Neural cell (in vitro differentiated cells): ENCODE results near the gene ATP13A2. TPM values are rescaled to one million over a fixed set of nuclear protein-coding genes. Genes with fewer than 3 reads are reported as not detected.

Experiments used
- H2AFZ ChIP-seq: fragments of 200-600, 300-800 bp; sonication (generic), shearing (Covaris generic); 2 replicates; pipeline ENCODE4 v1.6.0; 2014; ENCODE audit warnings: low read depth, mild to moderate bottlenecking, antibody characterized with exemption, low read length, moderate library complexity
- H3F3A ChIP-seq: fragments of 200-600 bp; shearing (Covaris generic); 2 replicates; pipeline ENCODE4 v1.6.1; 2016; ENCODE audit warnings: mild to moderate bottlenecking, moderate library complexity, mixed read lengths, antibody characterized with exemption, low read length; ENCODE audit not compliant: insufficient read depth, poor library complexity, severe bottlenecking
- H3K27ac ChIP-seq: fragments of 200-600, 300-800 bp; sonication (generic), shearing (Covaris generic); 2 replicates; pipeline ENCODE4 v1.5.1; 2014; ENCODE audit warnings: mild to moderate bottlenecking, low read length, moderate library complexity
- H3K27me3 ChIP-seq: fragments of 300-800, 200-600 bp; sonication (generic), shearing (Covaris generic); 2 replicates; pipeline ENCODE4 v1.6.0; 2014; ENCODE audit warnings: mild to moderate bottlenecking, low read depth, low read length, moderate library complexity; ENCODE audit not compliant: insufficient read depth
- H3K36me3 ChIP-seq: fragments of 300-800, 200-600 bp; sonication (generic), shearing (Covaris generic); 2 replicates; pipeline ENCODE4 v1.5.1; 2014; ENCODE audit warnings: mild to moderate bottlenecking, antibody characterized with exemption, low read length, moderate library complexity; ENCODE audit not compliant: insufficient read depth
- H3K4me2 ChIP-seq: fragments of 300-800, 200-600 bp; sonication (generic), shearing (Covaris generic); 2 replicates; pipeline ENCODE4 v1.6.0; 2014; ENCODE audit warnings: mild to moderate bottlenecking, low read length
- H3K4me3 ChIP-seq: fragments of 300-800, 200-600 bp; sonication (generic), shearing (Covaris generic); 2 replicates; pipeline ENCODE4 v1.5.1; 2014; ENCODE audit warnings: mild to moderate bottlenecking, low read length, moderate library complexity
- H3K79me2 ChIP-seq: fragments of 200-600 bp; shearing (Covaris generic); replicated peaks from 2 replicates; pipeline ENCODE4 v1.6.0; 2014; ENCODE audit warnings: mild to moderate bottlenecking, low read length, moderate library complexity; ENCODE audit not compliant: insufficient read depth
- H3K9ac ChIP-seq: fragments of 300-800, 200-600 bp; sonication (generic), shearing (Covaris generic); 2 replicates; pipeline ENCODE4 v1.6.1; 2016; ENCODE audit warnings: mild to moderate bottlenecking, low read length, mixed read lengths
- H3K9me2 ChIP-seq: fragments of 200-600 bp; shearing (Covaris generic); 2 replicates; pipeline ENCODE4 v1.6.1; 2016; ENCODE audit warnings: mild to moderate bottlenecking, low read length, mixed read lengths; ENCODE audit not compliant: insufficient read depth
- H3K9me3 ChIP-seq: fragments of 200-600, 300-800 bp; sonication (generic), shearing (Covaris generic); 2 replicates; pipeline ENCODE4 v1.6.1; 2016; ENCODE audit warnings: mild to moderate bottlenecking, mixed run types, low read length, moderate library complexity, mixed read lengths
- H4K20me1 ChIP-seq: fragments of 200-600 bp; shearing (Covaris generic); 2 replicates; pipeline ENCODE4 v1.6.1; 2016; ENCODE audit warnings: mild to moderate bottlenecking, mixed run types; ENCODE audit not compliant: insufficient read depth
- CTCF ChIP-seq: fragments of 450-650 bp; IDR thresholded peaks from 2 replicates; pipeline ENCODE4 v1.5.1; 2014; ENCODE audit warnings: antibody characterized with exemption, mild to moderate bottlenecking, moderate library complexity; ENCODE audit not compliant: poor library complexity, severe bottlenecking
- EP300 ChIP-seq: fragments of 450-650 bp; conservative IDR thresholded peaks from 2 replicates; pipeline ENCODE4 v1.6.1; 2014; ENCODE audit warnings: antibody characterized with exemption, mild to moderate bottlenecking, moderate library complexity; ENCODE audit not compliant: poor library complexity, severe bottlenecking
- EZH2 ChIP-seq: fragments of 200-600, 300-800 bp; shearing (Covaris generic), sonication (generic); IDR thresholded peaks from 2 replicates; pipeline ENCODE4 v1.6.1; 2014; ENCODE audit warnings: antibody characterized with exemption, low read length, borderline replicate concordance, mild to moderate bottlenecking; ENCODE audit not compliant: insufficient read depth, poor library complexity, severe bottlenecking
- MXI1 ChIP-seq: fragments of 450-650 bp; conservative IDR thresholded peaks from 2 replicates; pipeline ENCODE4 v1.6.1; 2014; ENCODE audit warnings: antibody characterized with exemption, mild to moderate bottlenecking; ENCODE audit not compliant: poor library complexity, severe bottlenecking
- POLR2AphosphoS5 ChIP-seq: IDR thresholded peaks from 2 replicates; pipeline ENCODE4 v1.6.1; 2012
- RAD21 ChIP-seq: fragments of 450-650 bp; conservative IDR thresholded peaks from 2 replicates; pipeline ENCODE4 v1.6.1; 2014; ENCODE audit warnings: antibody characterized with exemption, mild to moderate bottlenecking, moderate library complexity
- REST ChIP-seq: IDR thresholded peaks from 2 replicates; pipeline ENCODE4 v1.6.1; 2012; ENCODE audit warnings: borderline replicate concordance
- SMC3 ChIP-seq: fragments of 450-650 bp; conservative IDR thresholded peaks from 2 replicates; pipeline ENCODE4 v1.6.1; 2014; ENCODE audit warnings: antibody characterized with exemption, mild to moderate bottlenecking, moderate library complexity; ENCODE audit not compliant: poor library complexity
- TAF1 ChIP-seq: IDR thresholded peaks from 2 replicates; pipeline ENCODE4 v1.6.1; 2012; ENCODE audit warnings: low read depth
- polyA plus RNA-seq: library from polyadenylated mRNA; depleted of rRNA; stranded (reverse); fragments of >200 nt; gene quantifications from 2 replicates; pipeline ENCODE4 v1.2.3, GENCODE V29; 2014

Gene ATP13A2
- polyA plus RNA-seq, 1 donor from 2014 or later: 43.3 TPM

GRCh38 chr1:16972189-16972895, 39.4 kb downstream of the ATP13A2 start:
- no peak overlapping the region for H3K4me2 ChIP-seq
- H3K27me3 ChIP-seq: no peaks in the 10 kb centered on the region
- H3K79me2 ChIP-seq: no peaks in the 10 kb centered on the region
- no peaks in the 10 kb centered on the region for H3K9me2 ChIP-seq
- no peaks in the 10 kb centered on the region for H3F3A ChIP-seq
- H4K20me1 ChIP-seq: no peaks in the 10 kb centered on the region
- H3K4me3 ChIP-seq: no peak overlapping the region
- no peak overlapping the region for H3K27ac ChIP-seq
- H3K36me3 ChIP-seq: no peaks in the 10 kb centered on the region
- H3K9me3 ChIP-seq: no peaks in the 10 kb centered on the region
- no peak overlapping the region for H2AFZ ChIP-seq
- H3K9ac ChIP-seq: no peak overlapping the region
- TF ChIP-seq TAF1 (no peak), CTCF (no peak), SMC3 (no peak), POLR2AphosphoS5 (no peak)

- Histone ChIP-seq H3K36me3 (no peaks in the 10 kb centered on the region), H3K9me2 (no peaks in the 10 kb centered on the region), H3K4me3 (no peak overlapping the region), H3K27ac (no peak overlapping the region), H3F3A (no peaks in the 10 kb centered on the region), H3K79me2 (no peaks in the 10 kb centered on the region), H2AFZ (no peak overlapping the region), H4K20me1 (no peaks in the 10 kb centered on the region), H3K9ac (no peak overlapping the region), H3K9me3 (no peaks in the 10 kb centered on the region), H3K4me2 (no peak overlapping the region), H3K27me3 (no peaks in the 10 kb centered on the region)
- TF ChIP-seq REST (no peak), CTCF (no peak), SMC3 (no peak), POLR2AphosphoS5 (no peak), MXI1 (no peak), EP300 (no peak), EZH2 (no peak), TAF1 (no peak), RAD21 (no peak)
Observed at GRCh38 chr1:16971341-16972188, 40.2 kb downstream of the ATP13A2 start.
